Ectodermal cell (in vitro differentiated cells): ENCODE measurements around the gene COPS3.

Source experiments
- H3K27ac ChIP-seq: 2 replicates; pipeline ENCODE4 v1.7.0; 2013; ENCODE audit warnings: mild to moderate bottlenecking, low read depth, low read length; ENCODE audit not compliant: insufficient read depth, poor library complexity, severe bottlenecking
- H3K27me3 ChIP-seq: 2 replicates; pipeline ENCODE4 v1.7.0; 2013; ENCODE audit warnings: mild to moderate bottlenecking, low read length; ENCODE audit not compliant: insufficient read depth, control insufficient read depth, poor library complexity, severe bottlenecking
- H3K36me3 ChIP-seq: one replicate; pipeline ENCODE4 v1.7.0; 2013; ENCODE audit warnings: low read length; ENCODE audit not compliant: control insufficient read depth, insufficient read depth
- H3K4me1 ChIP-seq: one replicate; pipeline ENCODE4 v1.7.0; 2013; ENCODE audit warnings: low read length; ENCODE audit not compliant: control insufficient read depth, insufficient read depth
- H3K4me3 ChIP-seq: 2 replicates; pipeline ENCODE4 v1.7.0; 2013; ENCODE audit warnings: low read depth, low read length, control low read depth; ENCODE audit not compliant: insufficient read depth
- H3K9me3 ChIP-seq: 2 replicates; pipeline ENCODE4 v1.7.0; 2013; ENCODE audit warnings: mild to moderate bottlenecking, low read length, moderate library complexity; ENCODE audit not compliant: control insufficient read depth
- WGBS, 2 experiments: methylation state at CpG; one replicate each; pipeline ENCODE4 v1.1.7; 2013; ENCODE audit warnings: missing lambda C conversion rate in 2 of 2; 5-methylcytosine and 5-hydroxymethylcytosine counted together

COPS3 gene

GRCh38 chr17:17220529-17220928 lies 60.5 kb downstream of the COPS3 start:
- H3K36me3 ChIP-seq = peaks cover 42% of the 10 kb centered on the region
- 93 to 94% methylated on average over 8 of the region's 8 CpGs for WGBS, 2 experiments

GRCh38 chr17:17217995-17218394 lies 63.1 kb downstream of the COPS3 start:
- H3K27ac ChIP-seq = no peak overlapping the region
- peaks cover 25% of the 10 kb centered on the region for H3K36me3 ChIP-seq
- no peaks in the 10 kb centered on the region for H3K9me3 ChIP-seq
- H3K4me1 ChIP-seq = no peaks in the 10 kb centered on the region
- WGBS, 2 experiments = 93 to 96% methylated on average over 3 of the region's 3 CpGs
- no peak overlapping the region for H3K4me3 ChIP-seq
- no peaks in the 10 kb centered on the region for H3K27me3 ChIP-seq

More at GRCh38 chr17:17220529-17220928, 60.5 kb downstream of the COPS3 start:
- no peaks in the 10 kb centered on the region for H3K4me1 ChIP-seq
- H3K27me3 ChIP-seq = no peaks in the 10 kb centered on the region
- H3K9me3 ChIP-seq = no peaks in the 10 kb centered on the region
- H3K4me3 ChIP-seq = no peak overlapping the region
- no peak overlapping the region for H3K27ac ChIP-seq

GRCh38 chr17:17216776-17217175 lies 64.3 kb downstream of the COPS3 start:
- Histone ChIP-seq H3K36me3 (peaks cover 28% of the 10 kb centered on the region), H3K27ac (no peak overlapping the region), H3K9me3 (no peaks in the 10 kb centered on the region), H3K4me3 (no peak overlapping the region), H3K27me3 (no peaks in the 10 kb centered on the region), H3K4me1 (no peaks in the 10 kb centered on the region)
- WGBS, 2 experiments = 93 to 94% methylated on average over 16 of the region's 16 CpGs

GRCh38 chr17:17216236-17216635 lies 64.8 kb downstream of the COPS3 start:
- WGBS, 2 experiments = 96 to 97% methylated on average over 17 of the region's 17 CpGs
- no peaks in the 10 kb centered on the region for H3K9me3 ChIP-seq
- no peak overlapping the region for H3K27ac ChIP-seq
- no peaks in the 10 kb centered on the region for H3K27me3 ChIP-seq
- H3K36me3 ChIP-seq = peaks cover 28% of the 10 kb centered on the region
- H3K4me3 ChIP-seq = no peak overlapping the region
- H3K4me1 ChIP-seq = no peaks in the 10 kb centered on the region

GRCh38 chr17:17215575-17215974 lies 65.5 kb downstream of the COPS3 start:
- WGBS, 2 experiments = 93 to 96% methylated on average over 8 of the region's 8 CpGs
- H3K27me3 ChIP-seq = no peaks in the 10 kb centered on the region
- no peak overlapping the region for H3K27ac ChIP-seq
- H3K9me3 ChIP-seq = no peaks in the 10 kb centered on the region
- peaks cover 28% of the 10 kb centered on the region for H3K36me3 ChIP-seq
- H3K4me3 ChIP-seq = no peak overlapping the region
- H3K4me1 ChIP-seq = no peaks in the 10 kb centered on the region

GRCh38 chr17:17214646-17215436 lies 66.2 kb downstream of the COPS3 start:
- no peaks in the 10 kb centered on the region for H3K9me3 ChIP-seq
- H3K4me1 ChIP-seq = no peaks in the 10 kb centered on the region
- H3K27me3 ChIP-seq = no peaks in the 10 kb centered on the region
- H3K27ac ChIP-seq = no peak overlapping the region
- H3K36me3 ChIP-seq = peaks cover 23% of the 10 kb centered on the region
- 93 to 95% methylated on average over 27 of the region's 27 CpGs for WGBS, 2 experiments
- no peak overlapping the region for H3K4me3 ChIP-seq

- no peaks in the 10 kb centered on the region for H3K9me3 ChIP-seq
- no peak overlapping the region for H3K27ac ChIP-seq
- no peak overlapping the region for H3K4me3 ChIP-seq
- no peaks in the 10 kb centered on the region for H3K4me1 ChIP-seq
- H3K36me3 ChIP-seq = peaks cover 21% of the 10 kb centered on the region
- H3K27me3 ChIP-seq = no peaks in the 10 kb centered on the region
- WGBS, 2 experiments = 94 to 95% methylated on average over 9 to 10 of the region's 10 CpGs
These were observed 67.3 kb downstream of the COPS3 start for GRCh38 chr17:17213775-17214174.

GRCh38 chr17:17207998-17208397 lies 73.0 kb downstream of the COPS3 start:
- H3K4me1 ChIP-seq = no peaks in the 10 kb centered on the region

GRCh38 chr17:17206913-17207335 lies 74.1 kb downstream of the COPS3 start:
- Histone ChIP-seq H3K27ac (no peak overlapping the region), H3K27me3 (peaks cover 16% of the 10 kb centered on the region), H3K4me3 (no peak overlapping the region), H3K36me3 (no peaks in the 10 kb centered on the region), H3K4me1 (no peaks in the 10 kb centered on the region), H3K9me3 (no peaks in the 10 kb centered on the region)
- 93% methylated on average over 16 of the region's 16 CpGs for WGBS, 2 experiments

More at GRCh38 chr17:17207998-17208397, 73.0 kb downstream of the COPS3 start:
- Histone ChIP-seq H3K27ac (no peak overlapping the region), H3K27me3 (peaks cover 16% of the 10 kb centered on the region), H3K9me3 (no peaks in the 10 kb centered on the region), H3K36me3 (peaks cover 3% of the 10 kb centered on the region), H3K4me3 (no peak overlapping the region)
- WGBS, 2 experiments = 94% methylated on average over 6 to 8 of the region's 8 CpGs

- H3K27me3 ChIP-seq = peaks cover 16% of the 10 kb centered on the region
- H3K9me3 ChIP-seq = no peaks in the 10 kb centered on the region
- no peaks in the 10 kb centered on the region for H3K36me3 ChIP-seq
- WGBS, 2 experiments = 68 to 69% methylated on average over 77 to 78 of the region's 78 CpGs
- no peaks in the 10 kb centered on the region for H3K4me1 ChIP-seq
- H3K4me3 ChIP-seq = peak within 1 kb of the TSS; percentile 38
- no peak within 1 kb of the TSS for H3K27ac ChIP-seq
These were observed 74.7 kb downstream of the COPS3 start, which contains the start of gene PLD6 for GRCh38 chr17:17206124-17206912. TSS of gene PLD6 (minus strand) at chr17:17206333. CDS start at chr17:17206286, 47 bp downstream.
